AG09319 (cell line): ENCODE results near the gene NSUN2.

Experiments used
- DNase-seq: peaks from one replicate; pipeline ENCODE4 v3.0.0-alpha.2; 2010; ENCODE audit warnings: low read depth; ENCODE audit errors: extremely low read depth
- TF ChIP-seq, protein P1 (sequence below): IDR thresholded peaks from 2 replicates; pipeline ENCODE4 v1.5.1; 2011; ENCODE audit warnings: low read depth, mild to moderate bottlenecking, inconsistent platforms, low read length, moderate library complexity

NSUN2 gene

DNA sequence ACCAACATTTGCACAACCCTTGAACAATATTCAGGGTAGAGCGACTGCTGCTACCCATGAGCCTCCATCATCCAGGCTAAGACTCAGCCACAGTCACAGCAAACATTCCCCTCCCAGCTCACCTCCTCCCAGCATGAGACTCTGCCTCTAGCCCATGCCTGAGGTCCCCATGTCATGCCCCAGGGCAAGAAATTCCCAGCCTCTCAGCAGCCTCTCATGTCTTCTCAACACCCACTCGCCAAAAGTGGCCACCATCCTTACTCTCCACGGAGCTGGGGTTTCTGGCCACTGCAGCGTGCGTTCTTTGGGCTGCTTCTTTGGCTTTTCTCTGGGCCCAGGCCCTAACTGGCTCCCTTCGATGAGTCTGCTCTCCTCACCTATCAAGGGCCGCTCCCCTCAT lies 82.2 kb downstream of the NSUN2 start:
- TF ChIP-seq, protein P1, sequence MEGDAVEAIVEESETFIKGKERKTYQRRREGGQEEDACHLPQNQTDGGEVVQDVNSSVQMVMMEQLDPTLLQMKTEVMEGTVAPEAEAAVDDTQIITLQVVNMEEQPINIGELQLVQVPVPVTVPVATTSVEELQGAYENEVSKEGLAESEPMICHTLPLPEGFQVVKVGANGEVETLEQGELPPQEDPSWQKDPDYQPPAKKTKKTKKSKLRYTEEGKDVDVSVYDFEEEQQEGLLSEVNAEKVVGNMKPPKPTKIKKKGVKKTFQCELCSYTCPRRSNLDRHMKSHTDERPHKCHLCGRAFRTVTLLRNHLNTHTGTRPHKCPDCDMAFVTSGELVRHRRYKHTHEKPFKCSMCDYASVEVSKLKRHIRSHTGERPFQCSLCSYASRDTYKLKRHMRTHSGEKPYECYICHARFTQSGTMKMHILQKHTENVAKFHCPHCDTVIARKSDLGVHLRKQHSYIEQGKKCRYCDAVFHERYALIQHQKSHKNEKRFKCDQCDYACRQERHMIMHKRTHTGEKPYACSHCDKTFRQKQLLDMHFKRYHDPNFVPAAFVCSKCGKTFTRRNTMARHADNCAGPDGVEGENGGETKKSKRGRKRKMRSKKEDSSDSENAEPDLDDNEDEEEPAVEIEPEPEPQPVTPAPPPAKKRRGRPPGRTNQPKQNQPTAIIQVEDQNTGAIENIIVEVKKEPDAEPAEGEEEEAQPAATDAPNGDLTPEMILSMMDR = no peak
- DNase-seq = no peak
